Gastroesophageal sphincter (tissue), 4 donors: ENCODE data around the gene CAMK2B. TPM values are rescaled to one million over a fixed set of nuclear protein-coding genes. Genes with fewer than 3 reads are reported as not detected.

Experiments
- ATAC-seq: fragments of 150-250 bp; one replicate; pipeline ENCODE4 v1.9.1; 2016; ENCODE audit warnings: mild to moderate bottlenecking, moderate library complexity
- H3K27ac ChIP-seq, 4 donors: fragments of 200-600 bp; sonication (generic) in 3 of 4; 1 replicate in 3 of 4; 2 replicates in 1 of 4; pipeline ENCODE4 v1.5.1; 2016 to 2019
- H3K27me3 ChIP-seq: fragments of 200-600 bp; sonication (generic); one replicate; pipeline ENCODE4 v1.5.1; 2019
- H3K36me3 ChIP-seq, 2 donors: fragments of 200-600 bp; sonication (generic); one replicate each; pipeline ENCODE4 v1.5.1; 2019; ENCODE audit warnings: control low read depth in 1 of 2
- H3K4me1 ChIP-seq, 3 donors: fragments of 200-600 bp; sonication (generic); 1 replicate in 2 of 3; 2 replicates in 1 of 3; pipeline ENCODE4 v1.5.1; 2016 to 2019; ENCODE audit warnings: control low read depth in 2 of 3
- H3K4me3 ChIP-seq, 2 donors: fragments of 200-600 bp; sonication (generic); one replicate each; pipeline ENCODE4 v1.5.1; 2019; ENCODE audit warnings: mild to moderate bottlenecking in 1 of 2, moderate library complexity in 1 of 2
- H3K9me3 ChIP-seq, 3 donors: fragments of 200-600 bp; sonication (generic); one replicate each; pipeline ENCODE4 v1.5.1; 2017 to 2019; ENCODE audit warnings: control low read depth in 2 of 3
- EP300 ChIP-seq: sonication (generic); formaldehyde crosslinking; IDR thresholded peaks from one replicate; pipeline ENCODE4 v1.6.1; 2017; ENCODE audit warnings: antibody characterized with exemption, mild to moderate bottlenecking
- POLR2A ChIP-seq, 2 donors: fragments of 450-650 bp; IDR thresholded peaks; one replicate each; pipeline ENCODE4 v1.6.1; 2017; ENCODE audit warnings: antibody characterized with exemption in 2 of 2, mild to moderate bottlenecking in 2 of 2, moderate library complexity in 1 of 2
- POLR2AphosphoS5 ChIP-seq: sonication (generic); formaldehyde crosslinking; IDR thresholded peaks from one replicate; pipeline ENCODE4 v1.6.1; 2017; ENCODE audit warnings: antibody characterized with exemption
- WGBS, 2 donors: methylation state at CpG; one replicate each; pipeline ENCODE4 v1.1.5; 2018; ENCODE audit warnings: low coverage in 1 of 2; 5-methylcytosine and 5-hydroxymethylcytosine counted together
- total RNA-seq, 4 donors: library from RNA; depleted of rRNA; stranded (reverse); fragments of >200 nt; gene quantifications; one replicate each; pipeline ENCODE4 v1.1.0, GENCODE V29; 2016
- TF ChIP-seq, protein P1 (sequence below), 4 experiments: fragments of 200-600 bp in 2 of 4; fragments of 450-650 bp in 2 of 4; sonication (generic) in 1 of 4; IDR thresholded peaks; one replicate each; pipeline ENCODE4 v1.5.1; 2017 to 2019; ENCODE audit warnings: antibody characterized with exemption in 4 of 4, mild to moderate bottlenecking in 2 of 4, moderate library complexity in 2 of 4

The CAMK2B gene
- total RNA-seq, 4 donors from 2014 or later, result 0.27 to 1.5 (median 0.81) TPM

DNA sequence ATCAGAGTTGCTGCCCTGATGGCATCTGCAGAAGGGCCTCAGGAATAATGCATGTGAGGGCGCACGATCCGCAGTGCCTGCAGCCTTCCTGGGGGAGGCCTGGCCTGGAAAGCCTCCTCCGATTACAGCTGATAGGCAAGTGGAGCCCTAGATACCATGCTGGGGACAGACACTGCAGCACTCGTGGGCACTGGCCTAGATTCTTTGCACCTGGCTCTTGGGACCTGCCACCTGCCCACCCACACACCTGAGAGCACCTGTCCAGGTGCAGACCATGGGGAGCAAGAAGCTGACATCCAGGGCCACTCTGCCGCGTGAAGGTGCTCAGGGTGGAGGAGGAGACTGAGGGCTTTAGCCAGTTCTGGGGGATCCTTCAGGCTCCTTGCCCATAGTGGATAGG lies 109.9 kb downstream of the CAMK2B start:
- 70% methylated on average over 4 of the region's 7 CpGs; no CpG with 5 or more reads in 1 of the 2 donors for WGBS, 2 donors
- no peaks in the 10 kb centered on the region for H3K4me1 ChIP-seq
- no peak for TF ChIP-seq POLR2A (IDR thresholded peaks at IDR 0.05)
- no peak for TF ChIP-seq POLR2AphosphoS5
- TF ChIP-seq, protein P1, sequence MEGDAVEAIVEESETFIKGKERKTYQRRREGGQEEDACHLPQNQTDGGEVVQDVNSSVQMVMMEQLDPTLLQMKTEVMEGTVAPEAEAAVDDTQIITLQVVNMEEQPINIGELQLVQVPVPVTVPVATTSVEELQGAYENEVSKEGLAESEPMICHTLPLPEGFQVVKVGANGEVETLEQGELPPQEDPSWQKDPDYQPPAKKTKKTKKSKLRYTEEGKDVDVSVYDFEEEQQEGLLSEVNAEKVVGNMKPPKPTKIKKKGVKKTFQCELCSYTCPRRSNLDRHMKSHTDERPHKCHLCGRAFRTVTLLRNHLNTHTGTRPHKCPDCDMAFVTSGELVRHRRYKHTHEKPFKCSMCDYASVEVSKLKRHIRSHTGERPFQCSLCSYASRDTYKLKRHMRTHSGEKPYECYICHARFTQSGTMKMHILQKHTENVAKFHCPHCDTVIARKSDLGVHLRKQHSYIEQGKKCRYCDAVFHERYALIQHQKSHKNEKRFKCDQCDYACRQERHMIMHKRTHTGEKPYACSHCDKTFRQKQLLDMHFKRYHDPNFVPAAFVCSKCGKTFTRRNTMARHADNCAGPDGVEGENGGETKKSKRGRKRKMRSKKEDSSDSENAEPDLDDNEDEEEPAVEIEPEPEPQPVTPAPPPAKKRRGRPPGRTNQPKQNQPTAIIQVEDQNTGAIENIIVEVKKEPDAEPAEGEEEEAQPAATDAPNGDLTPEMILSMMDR (IDR thresholded peaks at IDR 0.05), result no peak
- TF ChIP-seq EP300, result no peak
- ATAC-seq, result no peak
- peaks cover 0 to 45% of the 10 kb centered on the region in 2 donors for H3K36me3 ChIP-seq
- peaks cover 20% of the 10 kb centered on the region for H3K27me3 ChIP-seq
- H3K9me3 ChIP-seq, result peaks cover 0 to 14% (median 0%) of the 10 kb centered on the region in 3 donors
- H3K4me3 ChIP-seq, result no peak overlapping the region
- no peak overlapping the region for H3K27ac ChIP-seq

DNA sequence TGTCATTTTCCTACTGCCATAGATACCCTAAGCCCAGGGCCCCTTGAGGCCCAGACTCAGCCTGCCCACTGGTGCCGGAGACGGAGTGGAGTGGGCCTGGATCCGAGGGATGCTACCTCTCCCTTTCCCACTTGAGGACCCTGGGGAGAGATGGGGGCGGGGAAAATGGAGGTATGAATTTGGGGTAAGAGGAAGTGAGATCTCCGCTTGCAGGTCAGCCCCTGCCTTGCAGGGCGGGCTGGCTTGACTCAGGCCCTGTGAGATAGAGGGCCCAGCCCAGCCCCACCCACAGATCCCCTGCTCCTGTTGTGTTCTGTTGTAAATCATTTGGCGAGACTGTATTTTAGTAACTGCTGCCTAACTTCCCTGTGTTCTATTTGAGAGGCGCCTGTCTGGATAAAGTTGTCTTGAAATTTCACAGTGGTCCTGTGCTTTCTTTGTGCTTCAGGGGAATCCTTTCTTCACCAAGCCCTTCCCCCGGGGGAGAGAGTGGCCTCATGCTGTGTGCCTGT lies 111.5 kb downstream of the CAMK2B start:
- no peak overlapping the region for H3K27ac ChIP-seq
- WGBS, 2 donors, result 48 to 71% methylated on average over 2 to 6 of the region's 9 CpGs
- ATAC-seq, result no peak

DNA sequence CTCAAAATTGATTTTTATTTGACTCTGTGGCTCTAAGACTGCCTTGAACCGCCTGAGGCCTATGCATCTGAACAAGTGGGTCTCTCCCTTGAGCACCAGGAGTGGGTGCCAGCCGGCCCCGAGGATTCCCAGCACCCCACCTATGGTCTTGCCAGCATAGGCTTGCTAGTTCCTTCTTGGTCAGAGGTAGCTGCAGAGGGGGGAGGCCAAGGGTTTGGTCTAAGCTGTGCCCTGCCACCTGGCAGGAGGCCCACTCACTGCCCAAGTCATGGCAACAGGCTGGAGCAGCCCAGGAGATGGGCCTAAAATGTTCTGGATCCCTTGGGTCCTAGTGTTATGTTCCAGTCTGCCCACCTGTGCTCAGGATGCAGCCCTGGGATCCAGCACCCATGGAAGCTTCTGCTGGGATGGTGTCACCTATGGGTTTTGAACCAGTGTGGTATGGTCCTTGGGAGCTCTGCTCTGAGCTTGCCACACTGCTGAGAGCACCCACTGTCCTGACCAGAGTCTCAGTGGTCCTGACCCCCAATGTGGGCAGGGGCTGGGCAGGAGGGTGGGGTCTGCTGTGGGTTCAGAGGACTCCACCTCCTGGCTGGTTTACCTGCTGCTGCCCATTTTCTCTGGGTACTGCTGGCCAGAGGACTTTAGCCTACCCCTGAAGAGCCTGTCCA lies 112.1 kb downstream of the CAMK2B start:
- no CpG with 5 or more reads among the region's 3 CpGs for WGBS, 2 donors
- peaks cover 0 to under 1% (median 0%) of the 10 kb centered on the region in 3 donors for H3K9me3 ChIP-seq
- no peak for ATAC-seq
- H3K4me1 ChIP-seq, result no peaks in the 10 kb centered on the region
- peaks cover 0 to 67% of the 10 kb centered on the region in 2 donors for H3K36me3 ChIP-seq
- TF ChIP-seq, protein P1 (IDR thresholded peaks at IDR 0.05), result no peak
- TF ChIP-seq POLR2AphosphoS5, result no peak
- peaks cover 3% of the 10 kb centered on the region for H3K27me3 ChIP-seq
- no peak overlapping the region for H3K4me3 ChIP-seq
- H3K27ac ChIP-seq, result no peak overlapping the region

More for the DNA sequence above, 111.5 kb downstream of the CAMK2B start:
- Histone ChIP-seq H3K9me3 (peaks cover 0 to 7% (median 0%) of the 10 kb centered on the region in 3 donors), H3K4me3 (no peak overlapping the region), H3K36me3 (peaks cover 0 to 61% of the 10 kb centered on the region in 2 donors), H3K27me3 (peaks cover 9% of the 10 kb centered on the region), H3K4me1 (no peaks in the 10 kb centered on the region)
- TF ChIP-seq POLR2AphosphoS5 (no peak), EP300 (no peak), POLR2A (IDR thresholded peaks at IDR 0.05) (no peak)
- TF ChIP-seq, protein P1 (IDR thresholded peaks at IDR 0.05), result no peak

DNA sequence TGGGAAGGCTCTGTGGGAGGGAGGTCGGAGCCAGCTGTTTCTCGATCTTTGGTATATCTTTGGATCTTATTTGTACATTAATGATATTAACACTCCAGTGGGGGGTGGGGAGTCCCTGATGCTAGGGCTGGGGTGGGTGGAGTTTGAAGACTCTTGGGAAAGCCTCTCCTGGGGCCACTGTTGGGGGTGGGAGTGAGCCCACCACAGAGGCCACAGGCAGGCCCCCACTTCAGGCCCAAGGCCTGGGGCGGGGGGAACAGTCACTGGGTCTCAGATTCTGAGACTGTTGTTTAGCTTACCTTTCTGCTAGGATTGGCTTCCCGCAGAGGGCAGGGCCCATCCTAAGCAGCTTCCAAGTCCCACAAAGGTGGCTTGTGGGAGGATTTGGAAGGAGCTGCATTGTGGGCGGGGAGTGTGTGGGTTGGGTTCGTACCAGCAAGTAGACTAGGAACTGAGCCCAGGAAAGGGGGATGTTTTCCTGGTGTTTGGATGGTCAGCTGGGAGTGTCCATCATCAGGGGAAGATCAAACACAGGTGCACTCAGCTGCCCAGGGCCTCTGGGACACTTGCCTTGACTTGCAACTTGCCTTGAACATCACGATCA lies 112.7 kb downstream of the CAMK2B start:
- Histone ChIP-seq H3K4me3 (no peak overlapping the region), H3K27me3 (no peaks in the 10 kb centered on the region), H3K9me3 (no peaks in the 10 kb centered on the region), H3K4me1 (no peaks in the 10 kb centered on the region), H3K27ac (no peak overlapping the region), H3K36me3 (peaks cover 0 to 73% of the 10 kb centered on the region in 2 donors)
- ATAC-seq, result no peak
- TF ChIP-seq POLR2A (IDR thresholded peaks at IDR 0.05), result no peak
- no peak for TF ChIP-seq POLR2AphosphoS5
- TF ChIP-seq, protein P1 (IDR thresholded peaks at IDR 0.05), result no peak
- no peak for TF ChIP-seq EP300
- 48 to 79% methylated on average over 2 to 6 of the region's 7 CpGs for WGBS, 2 donors

DNA sequence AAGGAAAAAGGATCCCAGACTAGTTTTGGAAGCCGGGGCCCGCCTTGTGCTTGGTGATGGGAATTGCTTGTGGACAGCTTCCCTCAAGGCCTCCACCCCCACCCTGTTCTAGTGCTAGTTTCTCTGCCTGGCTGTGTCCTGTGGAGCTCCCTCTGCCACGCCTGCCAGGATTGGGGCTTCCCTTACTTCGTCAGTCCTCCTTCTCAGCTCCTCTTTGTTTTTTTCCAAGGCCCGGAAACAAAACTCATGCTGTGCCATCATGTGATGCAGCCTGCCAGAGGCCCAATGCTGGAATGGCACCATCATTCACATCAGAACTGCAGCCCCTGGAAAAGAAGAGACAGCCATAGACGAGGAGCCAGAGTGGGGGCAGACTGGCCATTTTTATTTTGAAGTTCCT lies 113.4 kb downstream of the CAMK2B start:
- H3K36me3 ChIP-seq, result peaks cover 0 to 80% of the 10 kb centered on the region in 2 donors
- TF ChIP-seq POLR2A (IDR thresholded peaks at IDR 0.05), result no peak
- TF ChIP-seq, protein P1 (IDR thresholded peaks at IDR 0.05), result no peak
- no peak for TF ChIP-seq EP300
- no peak for TF ChIP-seq POLR2AphosphoS5
- H3K4me1 ChIP-seq, result no peaks in the 10 kb centered on the region
- H3K27ac ChIP-seq, result no peak overlapping the region
- H3K9me3 ChIP-seq, result no peaks in the 10 kb centered on the region
- no peak overlapping the region for H3K4me3 ChIP-seq
- WGBS, 2 donors, result 76 to 82% methylated on average over 2 to 3 of the region's 6 CpGs
- ATAC-seq, result no peak
- no peaks in the 10 kb centered on the region for H3K27me3 ChIP-seq
